ENCODE data around the gene MKRN2.
"Not testable (repeated sequence)": the region's sequence is repeated elsewhere in the genome, so short reads cannot be mapped to it uniquely, and the experiment has no call there.

MKRN2 gene, protein sequence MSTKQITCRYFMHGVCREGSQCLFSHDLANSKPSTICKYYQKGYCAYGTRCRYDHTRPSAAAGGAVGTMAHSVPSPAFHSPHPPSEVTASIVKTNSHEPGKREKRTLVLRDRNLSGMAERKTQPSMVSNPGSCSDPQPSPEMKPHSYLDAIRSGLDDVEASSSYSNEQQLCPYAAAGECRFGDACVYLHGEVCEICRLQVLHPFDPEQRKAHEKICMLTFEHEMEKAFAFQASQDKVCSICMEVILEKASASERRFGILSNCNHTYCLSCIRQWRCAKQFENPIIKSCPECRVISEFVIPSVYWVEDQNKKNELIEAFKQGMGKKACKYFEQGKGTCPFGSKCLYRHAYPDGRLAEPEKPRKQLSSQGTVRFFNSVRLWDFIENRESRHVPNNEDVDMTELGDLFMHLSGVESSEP

DNA sequence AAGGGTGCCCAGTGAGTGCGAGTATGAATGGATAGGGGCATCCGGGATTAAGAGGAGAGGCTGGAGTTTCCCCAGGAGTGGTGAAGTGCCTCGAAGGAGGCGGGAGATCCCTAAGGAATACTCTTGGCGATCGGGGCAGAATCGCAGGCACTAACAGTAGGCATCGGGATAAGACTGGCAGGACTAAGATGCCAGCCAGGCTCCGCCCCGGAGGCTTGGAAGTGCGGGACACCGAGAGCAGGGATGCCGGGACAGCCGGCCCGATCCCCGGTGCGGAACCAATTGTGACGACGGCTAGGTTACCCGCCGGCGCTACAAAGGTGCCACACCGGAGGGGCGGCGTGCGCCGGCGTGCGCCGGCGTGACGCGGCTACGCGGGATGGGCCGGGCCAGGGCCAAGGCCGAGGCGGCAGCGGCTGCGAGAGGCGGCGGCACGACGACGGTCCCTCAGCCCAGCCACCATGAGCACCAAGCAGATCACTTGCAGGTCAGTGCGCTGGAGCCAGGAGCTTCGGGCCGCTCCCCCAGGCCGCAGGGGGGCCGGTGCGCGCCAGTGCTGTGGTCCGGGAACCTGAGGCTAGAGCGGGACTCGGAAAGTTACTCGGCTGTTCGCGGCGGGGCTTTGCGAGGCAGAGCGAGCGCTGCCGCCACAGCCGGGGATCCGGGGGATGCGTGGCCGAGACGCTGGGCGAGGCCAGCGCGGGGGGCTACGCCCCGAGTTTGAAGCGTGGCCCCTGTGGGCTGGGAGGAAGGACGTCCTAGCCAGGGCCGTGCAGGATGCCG, at the start of gene MKRN2:
Gene MKRN2, plus strand, starts transcription at position 398 of the 783 bp plus-strand sequence. Its CDS starts 64 bp downstream, at position 462.
- DNase-seq (ENCODE audit: low spot score): peak; percentile 95

DNA sequence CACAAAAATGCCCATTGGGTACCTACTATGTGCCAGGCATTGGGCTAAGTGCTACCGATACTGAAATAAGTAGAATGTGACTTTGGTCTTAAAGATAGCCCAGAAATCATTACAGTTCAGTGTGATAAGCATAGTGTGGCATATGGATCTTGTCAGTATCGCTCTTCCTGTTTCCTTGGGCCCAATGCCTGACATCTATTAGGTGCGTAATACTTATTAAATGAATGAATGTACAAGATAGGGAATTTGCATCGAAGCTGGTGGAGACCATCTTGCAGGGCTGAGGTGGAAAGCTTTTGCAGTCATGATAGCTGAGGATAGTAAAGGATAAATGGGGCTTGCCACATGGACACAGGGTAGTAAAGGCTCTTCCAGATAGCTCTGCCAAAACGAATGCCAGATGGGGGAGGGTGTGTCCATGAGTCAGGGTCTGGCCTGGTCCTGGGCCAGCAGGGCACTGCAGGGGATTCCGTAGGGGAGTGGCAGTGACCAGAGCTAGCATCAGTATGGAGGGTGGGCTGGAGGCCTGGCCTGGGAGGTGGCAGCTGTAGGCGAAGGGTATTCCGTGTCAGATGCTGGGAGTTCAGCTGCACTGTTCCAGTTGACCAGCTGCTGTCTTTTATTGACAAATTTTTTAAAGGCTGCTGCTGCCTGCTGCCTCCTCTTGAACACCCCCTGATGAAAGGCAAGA, 49.2 kb upstream of the MKRN2 start:
- peak; percentile 72 for DNase-seq (ENCODE audit: low spot score)

DNA sequence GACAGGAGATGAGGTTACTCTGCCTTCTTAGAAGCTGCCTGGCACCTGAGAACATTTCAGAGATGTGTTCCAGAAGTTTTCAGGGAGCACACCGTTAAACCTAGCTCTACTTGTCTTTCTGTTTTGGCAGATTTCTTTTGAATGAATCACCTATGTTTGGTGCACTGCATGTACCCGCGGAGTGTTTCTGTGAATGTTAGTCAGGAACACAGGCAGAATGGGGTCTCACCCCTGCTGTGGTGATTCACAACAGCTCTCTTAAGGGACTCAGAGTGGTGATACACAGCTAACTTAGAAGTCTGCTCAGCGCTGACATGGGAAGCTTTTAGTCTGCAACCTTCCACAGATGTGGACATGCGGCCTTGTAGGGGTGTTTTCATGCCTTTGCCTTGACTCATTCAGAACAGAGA, 48.6 kb upstream of the MKRN2 start:
- DNase-seq (ENCODE audit: low spot score): no peak

DNA sequence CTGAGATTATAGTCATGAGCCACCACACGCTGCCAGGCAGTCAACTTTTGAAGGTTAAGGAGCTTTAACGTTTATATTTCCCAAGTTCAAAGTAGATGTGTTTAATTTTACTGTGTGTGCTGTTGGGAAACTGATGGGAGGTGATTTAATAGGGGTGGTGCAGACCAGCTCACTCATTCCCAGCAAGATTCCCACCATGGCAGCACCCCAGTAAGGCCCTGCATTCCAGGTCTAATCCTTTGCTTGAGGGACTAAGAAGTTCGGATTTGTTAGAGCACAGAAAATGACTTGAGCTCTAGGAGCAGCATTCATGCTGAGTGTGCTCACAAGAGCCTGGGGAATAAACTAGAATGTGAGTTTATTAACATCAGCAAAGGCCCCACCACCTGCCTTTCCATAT, 47.4 kb upstream of the MKRN2 start:
- DNase-seq (ENCODE audit: low spot score): no peak

DNA sequence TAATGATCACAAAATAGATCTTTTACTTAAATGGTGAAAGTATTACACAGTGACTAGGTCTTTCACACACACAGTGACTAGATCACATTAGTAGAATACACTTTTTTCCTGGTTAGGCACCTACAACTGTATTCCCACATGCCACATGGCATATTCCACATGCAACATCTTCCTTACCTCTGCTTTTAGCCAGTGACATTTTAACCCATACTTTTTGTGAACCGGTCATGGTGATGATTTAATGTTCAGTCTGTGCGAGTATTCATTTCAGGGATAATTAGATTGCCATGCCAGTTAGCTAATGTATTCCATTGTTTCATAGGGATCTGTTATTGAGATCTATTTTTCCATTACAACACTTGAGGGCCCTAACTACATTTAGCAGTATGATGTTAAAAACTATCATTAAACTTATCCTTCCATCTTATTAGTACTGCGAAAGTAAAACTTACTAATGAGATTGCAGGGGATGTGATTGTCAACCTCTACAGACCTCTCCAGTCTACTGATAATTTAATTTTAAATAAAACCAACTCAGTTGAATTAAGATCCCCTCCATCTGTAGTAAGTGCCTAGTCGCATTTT, 44.3 kb upstream of the MKRN2 start:
- no peak for DNase-seq (ENCODE audit: low spot score)

DNA sequence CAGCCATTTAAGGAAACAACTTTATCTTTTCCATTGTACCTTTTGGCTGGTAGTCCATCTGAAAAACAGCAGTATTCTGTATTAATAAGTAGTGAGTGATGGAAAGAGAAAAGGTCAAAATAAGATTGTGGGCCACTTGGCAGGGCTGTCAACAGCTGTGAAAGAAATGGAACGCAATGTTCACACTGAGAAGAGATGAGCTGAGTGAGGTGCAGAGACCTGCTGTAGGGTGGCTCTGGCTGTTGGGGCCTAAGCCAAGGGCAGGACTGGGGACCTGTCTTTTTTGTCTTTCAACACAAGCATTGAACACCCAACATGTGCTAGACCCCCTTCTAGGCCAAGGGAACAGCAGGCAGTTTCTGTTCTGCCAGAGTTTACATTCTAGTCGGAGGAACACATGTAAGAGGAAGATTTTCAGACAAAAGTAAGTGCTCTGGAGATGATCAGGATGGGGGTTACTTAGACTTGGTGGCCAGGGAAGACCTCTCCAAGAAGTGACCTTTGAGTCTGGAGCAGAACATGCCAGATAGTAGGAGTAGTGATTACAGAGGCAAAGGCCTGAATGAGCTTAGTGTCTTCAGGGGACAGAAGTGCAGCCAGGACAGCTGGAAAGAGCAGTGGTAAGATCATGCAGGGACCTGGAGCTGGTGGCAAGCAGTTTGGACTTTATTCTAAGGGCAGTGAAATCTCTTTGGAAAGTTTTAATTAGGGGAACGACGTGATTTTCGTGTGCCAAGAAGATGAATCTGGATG, 43.0 kb upstream of the MKRN2 start:
- DNase-seq (ENCODE audit: low spot score): no peak

DNA sequence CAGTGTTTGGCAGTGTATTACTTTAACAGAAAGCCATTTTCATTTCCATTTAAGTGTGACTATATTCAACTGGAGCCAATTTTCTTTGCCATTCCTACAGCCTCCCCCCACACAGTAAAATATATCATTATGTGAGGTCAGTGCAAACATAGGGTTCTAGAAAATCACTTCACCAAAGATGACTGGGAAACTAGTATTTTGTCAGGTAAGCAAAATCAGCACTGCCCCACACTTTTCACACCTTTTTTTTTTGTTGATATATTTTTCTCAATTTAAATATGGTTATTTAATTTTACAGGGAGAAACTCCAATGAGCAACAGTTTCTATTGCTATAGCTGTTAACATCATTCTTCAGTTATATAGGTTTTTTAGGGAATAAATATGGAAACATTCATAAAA, 41.3 kb upstream of the MKRN2 start:
- no peak for DNase-seq (ENCODE audit: low spot score)

DNA sequence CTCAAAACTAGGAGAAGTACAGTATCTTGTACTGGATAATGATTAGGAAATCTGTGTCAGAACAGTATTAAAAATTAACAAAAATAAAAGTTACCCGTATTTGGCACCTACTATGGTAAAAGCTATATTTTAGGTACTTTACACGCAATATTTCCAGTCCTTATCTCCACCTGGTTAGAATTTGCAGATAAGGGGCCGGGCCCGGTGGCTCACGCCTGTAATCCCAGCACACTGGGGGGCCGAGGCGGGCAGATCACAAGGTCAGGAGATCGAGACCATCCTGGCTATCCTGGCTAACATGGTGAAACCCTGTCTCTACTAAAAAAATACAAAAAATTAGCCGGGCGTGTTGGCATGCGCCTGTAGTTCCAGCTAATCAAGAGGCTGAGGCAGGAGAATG, 40.0 kb upstream of the MKRN2 start:
- DNase-seq (ENCODE audit: low spot score): no peak

DNA sequence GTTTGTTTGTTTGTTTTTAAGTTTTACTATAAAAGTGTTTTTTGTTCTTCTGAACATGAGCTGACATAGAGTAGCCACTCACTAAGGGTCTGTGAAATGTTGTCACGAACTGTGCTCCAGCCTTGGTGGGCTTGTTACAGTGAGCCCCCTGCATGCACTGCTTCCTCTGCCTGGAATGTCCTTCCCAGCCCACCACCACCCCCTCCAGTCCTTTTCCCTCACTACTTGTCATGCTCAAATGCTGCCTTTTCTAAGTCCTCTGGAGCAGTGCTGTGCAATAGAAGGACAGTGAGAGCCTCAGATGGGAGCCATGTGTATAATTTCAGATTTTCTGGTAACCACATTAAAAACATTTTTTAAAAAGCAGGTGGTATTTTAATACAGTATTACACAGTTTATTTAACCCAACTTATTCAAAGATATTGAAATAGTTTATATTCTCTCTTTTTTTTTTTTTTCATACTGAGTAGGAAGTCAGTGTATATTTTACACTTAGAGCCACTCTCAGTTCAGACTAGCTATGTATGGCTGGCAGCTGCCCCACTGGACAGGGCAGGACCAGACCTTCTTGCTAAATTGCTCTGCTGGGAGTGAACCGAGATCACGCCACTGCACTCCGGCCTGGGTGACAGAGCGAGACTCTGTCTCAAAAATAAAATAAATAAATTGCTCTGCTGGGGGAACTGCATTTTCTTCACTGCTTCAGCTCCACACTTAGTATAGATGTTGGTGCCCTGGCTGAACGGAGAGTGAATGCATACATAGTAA, 38.4 kb upstream of the MKRN2 start:
- no peak for DNase-seq (ENCODE audit: low spot score)

DNA sequence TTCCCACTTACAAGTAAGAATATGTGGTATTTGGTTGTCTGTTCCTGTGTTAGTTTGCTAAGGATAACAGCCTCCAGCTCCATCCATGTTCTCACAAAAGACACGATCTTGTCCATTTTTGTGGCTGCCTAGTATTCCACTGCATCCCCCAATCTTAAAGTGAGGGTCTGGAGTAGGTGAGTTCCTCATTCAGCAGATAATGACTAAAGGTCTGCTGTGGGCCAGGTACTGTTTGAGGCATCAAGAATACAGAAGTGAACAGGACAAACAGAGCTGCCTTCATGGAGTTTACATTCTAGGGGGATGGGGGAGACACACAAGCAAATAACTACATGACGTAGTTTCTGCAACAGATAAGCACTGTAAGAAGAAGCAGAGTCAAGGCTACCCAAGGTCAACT, 35.9 kb upstream of the MKRN2 start:
- no peak for DNase-seq (ENCODE audit: low spot score)

DNA sequence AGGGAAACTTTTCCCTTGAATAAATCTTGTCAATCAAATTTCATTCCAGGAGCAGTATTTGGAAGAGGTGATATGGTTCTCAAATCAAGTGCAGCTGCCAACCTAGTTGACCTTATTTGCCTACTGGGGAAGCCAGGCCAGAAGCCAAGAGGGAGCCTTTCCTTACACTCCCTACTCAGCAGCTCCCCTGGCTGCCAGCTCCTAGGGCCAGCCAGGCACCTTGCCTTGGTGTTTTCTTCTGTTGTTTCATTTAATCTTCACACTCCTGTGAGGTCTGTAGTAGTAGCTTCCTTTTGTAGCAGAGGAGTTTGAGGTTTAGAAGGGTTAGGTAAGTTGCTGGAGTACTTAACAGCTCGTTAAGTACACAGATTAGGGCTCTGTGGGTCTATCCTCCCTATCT, 34.2 kb upstream of the MKRN2 start:
- no peak for DNase-seq (ENCODE audit: low spot score)

DNA sequence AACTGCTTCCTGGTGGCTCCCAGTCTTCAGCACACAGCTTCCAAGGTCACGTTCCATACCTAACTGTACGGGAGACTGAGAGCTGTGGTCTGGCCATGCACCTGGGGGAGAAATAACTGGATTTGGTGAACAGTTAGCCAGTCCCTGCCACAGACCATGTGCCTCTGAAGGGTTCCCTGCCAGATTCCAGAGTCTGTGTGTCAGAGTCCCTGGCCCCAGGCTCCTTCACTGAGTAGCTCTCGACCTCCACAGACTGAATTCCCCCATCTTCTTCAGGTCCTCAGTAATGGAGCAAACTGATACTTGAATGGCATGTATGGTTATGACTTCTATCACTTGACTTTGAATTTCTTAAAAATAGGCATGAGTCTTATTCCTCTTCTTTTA, 29.1 kb upstream of the MKRN2 start:
- DNase-seq (ENCODE audit: low spot score): no peak

DNA sequence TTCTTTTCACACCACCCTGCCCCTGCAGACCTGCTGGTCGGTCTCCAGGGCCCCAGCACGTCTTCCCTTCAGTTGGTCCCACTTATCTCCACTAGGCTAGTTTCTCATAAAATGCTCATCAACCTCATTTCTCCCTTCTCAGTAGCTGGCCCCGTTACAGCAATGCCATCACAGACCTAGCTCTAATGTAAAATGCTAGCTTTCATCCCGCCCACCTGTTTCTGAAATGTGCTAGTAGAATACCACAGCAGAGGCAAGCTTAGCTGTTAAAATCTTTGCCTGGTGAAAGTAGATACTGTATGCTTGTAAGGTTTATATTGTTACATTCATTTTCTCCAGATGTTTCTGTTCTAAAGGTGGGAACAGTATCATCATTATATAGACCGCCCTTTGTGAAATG, 24.7 kb upstream of the MKRN2 start:
- no peak for DNase-seq (ENCODE audit: low spot score)

DNA sequence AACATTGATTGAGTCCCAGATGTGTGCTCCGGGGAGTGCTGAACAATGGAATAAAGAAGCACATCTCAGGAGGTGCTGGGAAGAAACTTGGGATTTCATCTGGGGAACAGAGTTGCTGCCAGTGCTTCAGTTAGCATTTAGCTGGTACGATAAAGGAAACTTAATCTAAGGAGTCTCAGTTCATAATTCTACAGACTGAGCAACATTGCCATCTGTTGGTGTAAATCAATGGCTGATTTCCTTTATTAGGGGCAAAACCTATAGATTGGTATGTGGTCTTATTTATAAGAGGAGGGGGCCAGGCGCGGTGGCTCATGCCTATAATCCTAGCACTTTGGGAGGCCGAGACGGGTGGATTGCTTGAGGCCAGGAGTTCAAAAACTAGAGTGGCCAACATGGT, 20.5 kb upstream of the MKRN2 start:
- DNase-seq (ENCODE audit: low spot score): no peak

DNA sequence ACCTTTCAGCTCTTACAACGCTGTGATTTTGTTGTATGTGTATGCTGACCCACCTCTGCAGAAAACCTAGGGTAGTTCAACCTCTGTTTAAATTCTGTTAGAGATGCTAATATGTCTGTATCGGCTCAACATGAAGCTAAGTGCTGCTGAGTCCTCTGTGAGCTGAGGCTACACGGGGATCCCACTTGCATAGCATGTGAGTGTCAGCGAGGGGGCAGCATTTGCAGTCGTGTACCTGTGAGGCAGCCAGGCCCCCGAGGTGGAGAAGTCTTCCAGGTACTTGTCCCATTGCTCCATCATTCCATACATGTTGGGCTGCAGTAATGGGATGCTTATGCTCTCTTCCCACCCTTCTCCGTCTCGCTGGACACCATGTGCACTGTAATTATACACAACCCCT, 15.3 kb upstream of the MKRN2 start:
- no peak for DNase-seq (ENCODE audit: low spot score)

DNA sequence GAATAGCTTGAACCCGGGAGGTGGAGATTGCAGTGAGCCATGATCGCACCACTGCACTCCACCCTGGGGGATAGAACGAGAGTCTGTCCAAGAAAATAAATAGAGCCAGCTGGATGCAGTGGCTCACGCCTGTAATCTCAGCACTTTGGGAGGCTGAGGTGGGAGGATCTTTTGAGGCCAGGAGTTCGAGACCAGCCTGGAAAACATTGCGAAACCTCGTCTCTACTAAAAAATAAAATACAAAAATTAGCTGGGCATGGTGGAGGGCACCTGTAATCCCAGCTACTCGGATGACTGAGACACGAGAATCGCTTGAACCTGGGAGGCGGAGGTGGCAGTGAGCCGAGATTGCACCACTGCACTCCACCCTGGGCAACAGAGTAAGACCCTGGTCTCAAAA, 13.4 kb upstream of the MKRN2 start:
- DNase-seq (ENCODE audit: low spot score): not testable (repeated sequence)

DNA sequence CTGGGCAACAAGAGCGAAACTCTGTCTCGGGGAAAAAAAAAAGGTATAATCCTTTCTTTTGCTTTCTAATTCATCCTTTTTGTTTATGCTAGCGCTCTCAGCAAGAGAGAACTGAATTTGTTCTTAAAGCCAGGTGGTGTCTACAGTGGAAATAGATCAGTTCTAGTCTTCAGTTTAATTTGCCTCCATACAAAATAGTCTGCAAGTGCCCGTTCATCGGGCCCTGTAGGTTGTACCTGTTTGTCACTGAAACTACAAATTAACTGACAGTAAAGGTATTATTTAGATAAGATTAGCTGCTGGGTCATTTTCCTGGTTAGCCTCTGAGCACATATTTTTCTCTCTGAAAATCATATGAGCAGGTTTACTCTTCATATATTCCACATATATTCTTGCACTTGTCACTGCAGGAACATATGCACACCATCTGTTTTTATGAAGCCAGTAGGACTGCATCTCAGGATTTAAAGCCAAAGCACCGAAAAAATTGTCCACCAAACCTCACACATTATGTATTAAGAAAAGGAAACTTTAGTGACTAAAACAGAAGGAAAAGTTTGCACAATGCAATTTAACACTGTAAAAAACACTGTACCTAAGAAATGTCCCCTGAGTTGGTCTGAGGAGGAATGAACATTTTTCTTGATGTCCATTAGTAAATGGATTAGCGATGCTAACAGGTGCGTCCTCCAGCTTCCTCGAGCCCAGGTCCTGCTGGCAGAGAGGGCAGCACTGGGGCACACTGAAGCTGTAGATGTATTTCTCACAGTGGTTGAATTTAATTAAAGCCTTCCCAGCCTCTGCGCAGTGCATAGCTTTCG, 12.0 kb upstream of the MKRN2 start:
- DNase-seq (ENCODE audit: low spot score): no peak

DNA sequence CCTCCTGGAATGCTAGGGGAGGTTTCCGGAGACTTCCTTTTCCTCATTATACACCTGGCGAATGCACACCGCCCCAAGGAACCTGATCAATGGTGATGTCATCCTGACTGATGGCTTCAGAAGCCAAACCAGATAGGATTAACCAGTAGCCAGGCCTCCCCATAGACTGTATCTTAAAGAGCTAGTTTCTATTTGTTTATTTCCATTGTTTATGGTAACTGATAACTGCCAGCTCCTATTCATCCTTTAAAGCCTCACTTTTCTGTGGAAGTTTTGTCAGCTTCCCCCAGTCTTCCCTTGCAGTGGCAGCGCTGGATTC, 11.5 kb upstream of the MKRN2 start, which contains the start of gene MKRN2OS:
Gene MKRN2OS, minus strand, starts transcription at position 27 of the 319 bp plus-strand sequence. CDS start 35 bp downstream, outside the sequence.
- no peak for DNase-seq (ENCODE audit: low spot score)

DNA sequence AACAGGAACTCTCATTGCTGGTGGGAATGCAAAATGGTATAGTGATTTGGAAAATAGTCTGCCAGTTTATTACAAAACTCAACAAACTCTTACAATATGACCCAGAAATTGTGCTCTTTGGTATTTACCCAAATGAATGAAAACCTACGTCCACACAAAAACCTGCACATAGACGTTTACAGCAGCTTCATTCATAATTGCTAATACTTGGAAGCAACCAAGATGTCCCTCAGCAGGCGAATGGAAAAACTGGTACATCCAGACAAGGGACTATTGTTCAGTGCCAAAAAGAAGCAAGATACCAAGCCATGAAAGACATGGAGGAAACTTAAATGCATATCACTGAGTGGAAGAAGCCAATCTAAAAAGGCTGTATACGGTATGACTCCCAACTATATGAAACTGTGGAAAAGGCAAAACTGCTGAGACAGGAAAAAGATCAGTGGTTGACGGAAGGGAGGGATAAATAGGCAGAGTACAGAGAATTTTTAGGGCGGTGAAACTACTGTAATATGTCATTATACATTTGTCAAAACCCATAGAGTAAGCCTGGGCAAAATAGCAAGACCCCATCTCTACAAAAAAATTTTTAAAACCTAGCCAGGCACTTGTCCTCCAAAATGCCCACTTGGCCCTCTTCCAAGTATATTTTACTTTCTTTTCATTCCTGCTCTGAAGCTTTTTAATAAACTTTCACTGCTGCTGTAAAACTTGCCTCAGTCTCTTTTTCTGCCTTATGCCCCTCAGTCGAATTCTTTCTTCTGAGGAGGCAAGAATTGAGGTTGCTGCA, 6.7 kb upstream of the MKRN2 start:
- DNase-seq (ENCODE audit: low spot score): no peak
